HepG2 (cell line): ENCODE results near the gene R3HCC1L. TPM values are rescaled to one million over a fixed set of nuclear protein-coding genes. Genes with fewer than 3 reads are reported as not detected.
A peak's percentile ranks its signal among the peaks of the same experiment; 100 is the strongest.

ENCODE experiments used
- ATAC-seq: fragments of 200-7000 bp; cut with Tn5 transposase; 3 replicates; pipeline ENCODE4 v1.9.1; 2020; ENCODE audit warnings: mild to moderate bottlenecking, moderate library complexity
- BruUV-seq: library from RNA; stranded (reverse); fragments of 400-500 nt; replicated peaks from 2 replicates; lab custom pipeline; 2021; lab: Mats Ljungman, UMichigan
- CTCF ChIA-PET: fragments of 300-600 bp; formaldehyde crosslinking; extraction: SDS; loops from one replicate; lab custom pipeline; 2021; ENCODE audit warnings: low total read pairs, inconsistent platforms, low intra/inter-chr PET ratio; lab: Yijun Ruan, JAX
- POLR2A ChIA-PET: fragments of 350-600 bp; sonication (Branson Sonifier 250); formaldehyde crosslinking; loops from one replicate; lab custom pipeline; 2020; ENCODE audit warnings: antibody characterized with exemption, inconsistent platforms; lab: Yijun Ruan, JAX
- DNase-seq: peaks from one replicate; pipeline ENCODE4 v3.0.0-alpha.2; 2015; ENCODE audit warnings: low spot score
- FAIRE-seq: peaks from 3 replicates; lab custom pipeline; 2011; peaks lifted over from hg19 to GRCh38; lab: Jason Lieb, UNC
- H2AFZ ChIP-seq: one replicate; pipeline ENCODE4 v1.6.1; 2011; ENCODE audit warnings: low read length, inconsistent platforms
- H3K27ac ChIP-seq: fragments of 300-600 bp; 3 replicates; pipeline ENCODE4 v1.8.0; 2011; ENCODE audit warnings: mixed run types, mild to moderate bottlenecking, mixed read lengths, low read length, inconsistent platforms; ENCODE audit not compliant: insufficient read depth; ENCODE audit errors: extremely low read length
- H3K27me3 ChIP-seq, 2 experiments: fragments of 200-600 bp in 1 of 2; 2 replicates in 1 of 2; 3 replicates in 1 of 2; pipeline versions ENCODE4 v1.6.0 to v1.8.0; 2011; ENCODE audit warnings: low read length in 2 of 2, mild to moderate bottlenecking in 2 of 2, moderate library complexity in 2 of 2, inconsistent platforms in 1 of 2; ENCODE audit not compliant: insufficient read depth in 2 of 2, control insufficient read depth in 1 of 2
- H3K36me3 ChIP-seq, 2 experiments: fragments of 200-600 bp in 1 of 2; replicated peaks in 1 of 2; 2 replicates in 1 of 2; 3 replicates in 1 of 2; pipeline versions ENCODE4 v1.5.1 to v1.8.0; 2011; ENCODE audit warnings: low read length in 2 of 2, inconsistent platforms in 1 of 2; ENCODE audit not compliant: insufficient read depth in 2 of 2, control insufficient read depth in 1 of 2
- H3K4me1 ChIP-seq: 2 replicates; pipeline ENCODE4 v1.5.1; 2012; ENCODE audit warnings: low read length, inconsistent platforms; ENCODE audit not compliant: insufficient read depth
- H3K4me2 ChIP-seq: 2 replicates; pipeline ENCODE4 v1.6.0; 2011; ENCODE audit warnings: low read depth, low read length, inconsistent platforms
- H3K4me3 ChIP-seq, 3 experiments: fragments of 200-600 bp in 1 of 3; sonication (generic), shearing (Covaris generic) in 1 of 3; replicated peaks in 1 of 3; 2 replicates each; pipeline ENCODE4 v1.5.1; 2011 to 2016; ENCODE audit warnings: low read length in 3 of 3, inconsistent platforms in 2 of 3, low read depth in 2 of 3, mild to moderate bottlenecking in 2 of 3, control low read depth in 1 of 3, mixed read lengths in 1 of 3; ENCODE audit not compliant: insufficient read depth in 1 of 3
- H3K79me2 ChIP-seq: one replicate; pipeline ENCODE4 v1.6.1; 2011; ENCODE audit warnings: low read length, inconsistent platforms; ENCODE audit not compliant: insufficient read depth
- H3K9ac ChIP-seq: 2 replicates; pipeline ENCODE4 v1.6.0; 2011; ENCODE audit warnings: mild to moderate bottlenecking, low read depth, low read length, inconsistent platforms; ENCODE audit not compliant: insufficient read depth
- H3K9me3 ChIP-seq: 2 replicates; pipeline ENCODE4 v1.5.1; 2012; ENCODE audit warnings: mild to moderate bottlenecking, low read length
- H4K20me1 ChIP-seq: 2 replicates; pipeline ENCODE4 v1.6.0; 2011; ENCODE audit warnings: inconsistent platforms, mild to moderate bottlenecking, low read length, moderate library complexity; ENCODE audit not compliant: insufficient read depth
- CEBPB ChIP-seq: IDR thresholded peaks from 2 replicates; pipeline ENCODE4 v1.6.1; 2011; ENCODE audit warnings: low read depth, low read length, improper control_type of control experiment, borderline replicate concordance
- CENPX ChIP-seq: sonication (generic); formaldehyde crosslinking; IDR thresholded peaks from 2 replicates; pipeline ENCODE4 v1.9.0; 2021; ENCODE audit warnings: mild to moderate bottlenecking, missing genetic modification reagents, moderate library complexity
- JUN ChIP-seq: sonication (generic); formaldehyde crosslinking; IDR thresholded peaks from 2 replicates; pipeline ENCODE4 v1.4.0; 2020; ENCODE audit warnings: mild to moderate bottlenecking, missing genetic modification reagents
- NFAT5 ChIP-seq: sonication (generic); formaldehyde crosslinking; IDR thresholded peaks from 2 replicates; pipeline ENCODE4 v1.4.0; 2020; ENCODE audit warnings: missing genetic modification reagents
- PRPF4 ChIP-seq: fragments of 200-400 bp; formaldehyde crosslinking; IDR thresholded peaks from 2 replicates; pipeline ENCODE4 v1.6.1; 2016; ENCODE audit warnings: low read length, low read depth; ENCODE audit not compliant: poor library complexity, severe bottlenecking
- REXO4 ChIP-seq: sonication (generic); formaldehyde crosslinking; IDR thresholded peaks from 2 replicates; pipeline ENCODE4 v1.8.0; 2022; ENCODE audit warnings: missing genetic modification reagents, mild to moderate bottlenecking, borderline replicate concordance
- RFXAP ChIP-seq: sonication (generic); formaldehyde crosslinking; IDR thresholded peaks from 2 replicates; pipeline ENCODE4 v1.4.0; 2020; ENCODE audit warnings: missing genetic modification reagents, borderline replicate concordance
- ZBTB4 ChIP-seq: sonication (generic); formaldehyde crosslinking; IDR thresholded peaks from 2 replicates; pipeline ENCODE4 v1.4.0; 2020; ENCODE audit warnings: missing genetic modification reagents, mild to moderate bottlenecking, borderline replicate concordance
- WGBS: methylation state at CpG from one replicate; pipeline ENCODE4 v1.1.6; 2017; ENCODE audit warnings: low lambda C conversion rate; 5-methylcytosine and 5-hydroxymethylcytosine counted together
- in situ Hi-C: cut with HindIII; loops from 2 replicates; pipeline ENCODE4 v1.10.0; 2017; ENCODE audit warnings: low pct_unique_long_range_greater_than_20kb; ENCODE audit not compliant: extremely low pct_ligation_motif_present
- intact Hi-C: fragments of 100-400 bp; cut with micrococcal nuclease; formaldehyde crosslinking; loops from one replicate; pipeline ENCODE4 v1.10.0; 2022; ENCODE audit not compliant: unreplicated experiment
- polyA plus RNA-seq, 8 experiments: library from polyadenylated mRNA; depleted of rRNA in 3 of 8; stranded (reverse) in 7 of 8; unstranded in 1 of 8; fragments of >200 nt; fragmentation: Illumina TruSeq in 4 of 8; extraction: Trizol in 4 of 8; gene quantifications; 2 replicates each; pipeline versions ENCODE4 v1.2.1 to v1.2.3, GENCODE V29; 2011 to 2016; ENCODE audit warnings: low read depth in 4 of 8, missing spikeins in 1 of 8, mixed read lengths in 1 of 8; ENCODE audit not compliant: insufficient read depth in 1 of 8
- total RNA-seq, 5 experiments: library from RNA; depleted of rRNA; stranded (reverse); fragments of >200 nt; fragmentation: Illumina TruSeq; extraction: Trizol; gene quantifications; 2 replicates each; pipeline ENCODE4 v1.2.3, GENCODE V29; 2016; ENCODE audit warnings: low read depth in 1 of 5

The R3HCC1L gene
- total and polyA plus RNA-seq, 2 of the 13 experiments (the other 11 are each of a cell fraction or from before 2014, with no cell fraction given): 6.5 to 12.2 TPM

- Histone ChIP-seq H4K20me1 (no peaks in the 10 kb centered on the region), H3K9me3 (no peaks in the 10 kb centered on the region), H3K4me1 (no peaks in the 10 kb centered on the region), H2AFZ (no peak overlapping the region), H3K36me3 (no peaks in the 10 kb centered on the region), H3K27me3 (peaks cover 1 to 31% of the 10 kb centered on the region in 2 experiments; a peak in 3 of 5 replicates), H3K4me3 (no peak overlapping the region), H3K4me2 (no peak overlapping the region), H3K9ac (no peak overlapping the region), H3K27ac (no peak overlapping the region), H3K79me2 (no peaks in the 10 kb centered on the region)
- intact Hi-C loops (no loop called here), in situ Hi-C loops (no loop called here)
- CTCF ChIA-PET: no interaction called here
- WGBS: 8% methylated on average over 10 of the region's 10 CpGs
- FAIRE-seq: no peak
- TF ChIP-seq CEBPB (0 out of 2 replicates have a peak, but pooled peaks have one; percentile 9), ZBTB4 (CRISPR knock-in tag) (no peak)
- ATAC-seq: no peak; the same call in 2 of the 3 replicates
- BruUV-seq: no TSS peak
- POLR2A ChIA-PET: no interaction called here
- DNase-seq: no peak
These were observed 19.2 kb upstream of the R3HCC1L start for GRCh38 chr10:98115031-98115787.

GRCh38 chr10:98119891-98120290 lies 14.6 kb upstream of the R3HCC1L start:
- in situ Hi-C loops: no loop called here
- no peak for FAIRE-seq
- TF ChIP-seq CENPX (CRISPR knock-in tag) (no peak), REXO4 (CRISPR knock-in tag) (no peak), NFAT5 (CRISPR knock-in tag) (no peak), RFXAP (no peak), JUN (CRISPR knock-in tag) (no peak), PRPF4 (no peak)

More at GRCh38 chr10:98119891-98120290, 14.6 kb upstream of the R3HCC1L start:
- DNase-seq (no peak), ATAC-seq (no peak)
- Histone ChIP-seq H3K9ac (no peak overlapping the region), H3K36me3 (no peaks in the 10 kb centered on the region), H3K4me3 (no peak overlapping the region), H2AFZ (no peak overlapping the region), H3K4me1 (no peaks in the 10 kb centered on the region), H3K4me2 (no peak overlapping the region), H3K79me2 (no peaks in the 10 kb centered on the region), H3K27ac (no peak overlapping the region), H3K27me3 (peaks cover 0 to 19% of the 10 kb centered on the region in 2 experiments; a peak in 2 of 5 replicates), H4K20me1 (no peaks in the 10 kb centered on the region), H3K9me3 (no peaks in the 10 kb centered on the region)
- CTCF ChIA-PET: no interaction called here
- intact Hi-C loops: no loop called here
- 2% methylated on average over 4 of the region's 4 CpGs for WGBS
- BruUV-seq: no TSS peak
- POLR2A ChIA-PET: no interaction called here
